Kidney epithelial cell (primary cell): ENCODE measurements around the gene HMBS. TPM values are rescaled to one million over a fixed set of nuclear protein-coding genes. Genes with fewer than 3 reads are reported as not detected.
"Not testable (repeated sequence)": the region's sequence is repeated elsewhere in the genome, so short reads cannot be mapped to it uniquely, and the experiment has no call there.

Source experiments
- DNase-seq: peaks from one replicate; pipeline ENCODE4 v3.0.0-alpha.2; 2010; ENCODE audit warnings: low read depth
- H3K27me3 ChIP-seq: 2 replicates; pipeline ENCODE4 v1.6.0; 2011; ENCODE audit warnings: low read length; ENCODE audit not compliant: control insufficient read depth, insufficient read depth
- H3K36me3 ChIP-seq: 2 replicates; pipeline ENCODE4 v1.5.1; 2011; ENCODE audit warnings: low read length; ENCODE audit not compliant: control insufficient read depth, insufficient read depth
- H3K4me3 ChIP-seq: 2 replicates; pipeline ENCODE4 v1.5.1; 2011; ENCODE audit warnings: low read depth, mild to moderate bottlenecking, control low read depth, low read length
- CTCF ChIP-seq: IDR thresholded peaks from 2 replicates; pipeline ENCODE4 v1.5.1; 2011; ENCODE audit warnings: mild to moderate bottlenecking, moderate library complexity, low read length, control low read depth, inconsistent platforms; ENCODE audit not compliant: insufficient read depth, poor library complexity, severe bottlenecking
- total RNA-seq: library from RNA; depleted of rRNA; stranded (reverse); fragments of >200 nt; gene quantifications from 2 replicates; pipeline ENCODE4 v1.2.3, GENCODE V29; 2015

Gene HMBS
- 27.7 and 29.7 TPM in 2 replicates for total RNA-seq

GRCh38 chr11:119084663-119085436 is at the start of gene HMBS:
Gene HMBS, plus strand, starts transcription at chr11:119084881. Its CDS starts 153 bp downstream, at chr11:119085034.
- peaks cover 3% of the 10 kb centered on the region for H3K36me3 ChIP-seq
- TF ChIP-seq CTCF = no peak
- H3K4me3 ChIP-seq = peak within 1 kb of the TSS; percentile 91
- peak; percentile 69 for DNase-seq
- H3K27me3 ChIP-seq = no peaks in the 10 kb centered on the region

- no peak for TF ChIP-seq CTCF
- no peaks in the 10 kb centered on the region for H3K27me3 ChIP-seq
- DNase-seq = no peak
- H3K4me3 ChIP-seq = no peak overlapping the region
- no peaks in the 10 kb centered on the region for H3K36me3 ChIP-seq
Observed at GRCh38 chr11:119038884-119039283, 45.8 kb upstream of the HMBS start.

- H3K36me3 ChIP-seq, H3K4me3 ChIP-seq, DNase-seq, H3K27me3 ChIP-seq: not testable (repeated sequence)
Observed at GRCh38 chr11:119039471-119039870, 45.2 kb upstream of the HMBS start.

GRCh38 chr11:119041821-119042514 is 42.7 kb upstream of the HMBS start:
- TF ChIP-seq CTCF = no peak

GRCh38 chr11:119042927-119043326 is 41.8 kb upstream of the HMBS start:
- no peak for TF ChIP-seq CTCF
- no peaks in the 10 kb centered on the region for H3K27me3 ChIP-seq
- H3K4me3 ChIP-seq = no peak overlapping the region
- H3K36me3 ChIP-seq = peaks cover 6% of the 10 kb centered on the region
- DNase-seq = no peak

More at GRCh38 chr11:119041821-119042514, 42.7 kb upstream of the HMBS start:
- H3K4me3 ChIP-seq = no peak overlapping the region
- H3K36me3 ChIP-seq = peaks cover 6% of the 10 kb centered on the region
- no peaks in the 10 kb centered on the region for H3K27me3 ChIP-seq
- no peak for DNase-seq

- DNase-seq = no peak
- peak; percentile 15 for TF ChIP-seq CTCF
- H3K27me3 ChIP-seq = no peaks in the 10 kb centered on the region
- H3K36me3 ChIP-seq = peaks cover 10% of the 10 kb centered on the region
- H3K4me3 ChIP-seq = no peak overlapping the region
Observed at GRCh38 chr11:119044708-119045107, 40.0 kb upstream of the HMBS start.
